Ectodermal cell (in vitro differentiated cells): ENCODE data around the gene TCF7L2.

Experiments used
- H3K27ac ChIP-seq: 2 replicates; pipeline ENCODE4 v1.7.0; 2013; ENCODE audit warnings: mild to moderate bottlenecking, low read depth, low read length; ENCODE audit not compliant: insufficient read depth, poor library complexity, severe bottlenecking
- H3K27me3 ChIP-seq: 2 replicates; pipeline ENCODE4 v1.7.0; 2013; ENCODE audit warnings: mild to moderate bottlenecking, low read length; ENCODE audit not compliant: insufficient read depth, control insufficient read depth, poor library complexity, severe bottlenecking
- H3K36me3 ChIP-seq: one replicate; pipeline ENCODE4 v1.7.0; 2013; ENCODE audit warnings: low read length; ENCODE audit not compliant: control insufficient read depth, insufficient read depth
- H3K4me1 ChIP-seq: one replicate; pipeline ENCODE4 v1.7.0; 2013; ENCODE audit warnings: low read length; ENCODE audit not compliant: control insufficient read depth, insufficient read depth
- H3K4me3 ChIP-seq: 2 replicates; pipeline ENCODE4 v1.7.0; 2013; ENCODE audit warnings: low read depth, low read length, control low read depth; ENCODE audit not compliant: insufficient read depth
- H3K9me3 ChIP-seq: 2 replicates; pipeline ENCODE4 v1.7.0; 2013; ENCODE audit warnings: mild to moderate bottlenecking, low read length, moderate library complexity; ENCODE audit not compliant: control insufficient read depth
- WGBS, 2 experiments: methylation state at CpG; one replicate each; pipeline ENCODE4 v1.1.7; 2013; ENCODE audit warnings: missing lambda C conversion rate in 2 of 2; 5-methylcytosine and 5-hydroxymethylcytosine counted together

TCF7L2 gene

GRCh38 chr10:113128450-113129070, 178.5 kb downstream of the TCF7L2 start:
- peaks cover 13% of the 10 kb centered on the region for H3K27me3 ChIP-seq
- H3K36me3 ChIP-seq, result no peaks in the 10 kb centered on the region
- no peaks in the 10 kb centered on the region for H3K9me3 ChIP-seq
- peak overlapping the region; percentile 60 for H3K27ac ChIP-seq
- H3K4me1 ChIP-seq, result peaks cover 70% of the 10 kb centered on the region
- 13 to 15% methylated on average over 11 of the region's 11 CpGs for WGBS, 2 experiments
- H3K4me3 ChIP-seq, result no peak overlapping the region

- H3K27ac ChIP-seq, result peak overlapping the region; percentile 60
- peaks cover 13% of the 10 kb centered on the region for H3K27me3 ChIP-seq
- H3K4me1 ChIP-seq, result peaks cover 76% of the 10 kb centered on the region
- H3K9me3 ChIP-seq, result no peaks in the 10 kb centered on the region
- H3K36me3 ChIP-seq, result no peaks in the 10 kb centered on the region
- H3K4me3 ChIP-seq, result no peak overlapping the region
- WGBS, 2 experiments, result 17% methylated on average over 6 to 7 of the region's 7 CpGs
Measured at GRCh38 chr10:113129117-113129516, 179.1 kb downstream of the TCF7L2 start.

GRCh38 chr10:113130014-113130641, 180.1 kb downstream of the TCF7L2 start:
- peaks cover 13% of the 10 kb centered on the region for H3K27me3 ChIP-seq
- 75 to 98% methylated on average over 2 to 5 of the region's 5 CpGs for WGBS, 2 experiments
- H3K27ac ChIP-seq, result no peak overlapping the region
- no peak overlapping the region for H3K4me3 ChIP-seq
- no peaks in the 10 kb centered on the region for H3K36me3 ChIP-seq
- H3K4me1 ChIP-seq, result peaks cover 80% of the 10 kb centered on the region
- no peaks in the 10 kb centered on the region for H3K9me3 ChIP-seq

GRCh38 chr10:113131613-113132261, 181.7 kb downstream of the TCF7L2 start:
- no peaks in the 10 kb centered on the region for H3K9me3 ChIP-seq
- no peaks in the 10 kb centered on the region for H3K36me3 ChIP-seq
- no peak overlapping the region for H3K27ac ChIP-seq
- H3K27me3 ChIP-seq, result peaks cover 13% of the 10 kb centered on the region
- H3K4me1 ChIP-seq, result peaks cover 80% of the 10 kb centered on the region
- WGBS, 2 experiments, result 61 to 64% methylated on average over 10 of the region's 10 CpGs
- H3K4me3 ChIP-seq, result no peak overlapping the region

GRCh38 chr10:113132591-113133121, 182.6 kb downstream of the TCF7L2 start:
- peaks cover 13% of the 10 kb centered on the region for H3K27me3 ChIP-seq
- no peaks in the 10 kb centered on the region for H3K36me3 ChIP-seq
- H3K4me3 ChIP-seq, result no peak overlapping the region
- 22 to 26% methylated on average over 9 to 11 of the region's 11 CpGs for WGBS, 2 experiments
- no peaks in the 10 kb centered on the region for H3K9me3 ChIP-seq
- H3K4me1 ChIP-seq, result peaks cover 71% of the 10 kb centered on the region
- H3K27ac ChIP-seq, result no peak overlapping the region

- peaks cover 11% of the 10 kb centered on the region for H3K27me3 ChIP-seq
- peaks cover 62% of the 10 kb centered on the region for H3K4me1 ChIP-seq
- 51 to 52% methylated on average over 10 of the region's 10 CpGs for WGBS, 2 experiments
- no peak overlapping the region for H3K4me3 ChIP-seq
- no peaks in the 10 kb centered on the region for H3K36me3 ChIP-seq
- H3K9me3 ChIP-seq, result no peaks in the 10 kb centered on the region
- H3K27ac ChIP-seq, result no peak overlapping the region
Measured at GRCh38 chr10:113133497-113134115, 183.6 kb downstream of the TCF7L2 start.

GRCh38 chr10:113135025-113135424, 185.0 kb downstream of the TCF7L2 start:
- Histone ChIP-seq H3K4me3 (no peak overlapping the region), H3K27me3 (peaks cover 5% of the 10 kb centered on the region), H3K4me1 (peaks cover 47% of the 10 kb centered on the region), H3K9me3 (no peaks in the 10 kb centered on the region), H3K36me3 (no peaks in the 10 kb centered on the region), H3K27ac (peak overlapping the region; percentile 38)
- WGBS, 2 experiments, result 8 to 11% methylated on average over 5 to 9 of the region's 9 CpGs

- no peaks in the 10 kb centered on the region for H3K27me3 ChIP-seq
- no peaks in the 10 kb centered on the region for H3K36me3 ChIP-seq
- peaks cover 34% of the 10 kb centered on the region for H3K4me1 ChIP-seq
- H3K9me3 ChIP-seq, result no peaks in the 10 kb centered on the region
- H3K27ac ChIP-seq, result no peak overlapping the region
- WGBS, 2 experiments, result 93 to 100% methylated on average over 2 to 3 of the region's 3 CpGs
- H3K4me3 ChIP-seq, result no peak overlapping the region
Measured at GRCh38 chr10:113137941-113138685, 188.1 kb downstream of the TCF7L2 start.

- Histone ChIP-seq H3K27me3 (no peaks in the 10 kb centered on the region), H3K4me3 (no peak overlapping the region), H3K27ac (no peak overlapping the region), H3K36me3 (peaks cover 2% of the 10 kb centered on the region), H3K9me3 (no peaks in the 10 kb centered on the region), H3K4me1 (peaks cover 25% of the 10 kb centered on the region)
- WGBS, 2 experiments, result 91 to 93% methylated on average over 4 of the region's 4 CpGs
Measured at GRCh38 chr10:113138937-113139585, 189.0 kb downstream of the TCF7L2 start.
